NCI-H510A treated with DMSO at 0.1 percent for 48 hours (cell line): ENCODE data around the gene PAGE2.
"Not testable (repeated sequence)": the region's sequence is repeated elsewhere in the genome, so short reads cannot be mapped to it uniquely, and the experiment has no call there.

Source experiments
- DNase-seq: peaks from one replicate; lab custom pipeline; 2025; lab: John Stamatoyannopoulos, UW

The PAGE2 gene, protein sequence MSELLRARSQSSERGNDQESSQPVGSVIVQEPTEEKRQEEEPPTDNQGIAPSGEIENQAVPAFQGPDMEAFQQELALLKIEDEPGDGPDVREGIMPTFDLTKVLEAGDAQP

DNA sequence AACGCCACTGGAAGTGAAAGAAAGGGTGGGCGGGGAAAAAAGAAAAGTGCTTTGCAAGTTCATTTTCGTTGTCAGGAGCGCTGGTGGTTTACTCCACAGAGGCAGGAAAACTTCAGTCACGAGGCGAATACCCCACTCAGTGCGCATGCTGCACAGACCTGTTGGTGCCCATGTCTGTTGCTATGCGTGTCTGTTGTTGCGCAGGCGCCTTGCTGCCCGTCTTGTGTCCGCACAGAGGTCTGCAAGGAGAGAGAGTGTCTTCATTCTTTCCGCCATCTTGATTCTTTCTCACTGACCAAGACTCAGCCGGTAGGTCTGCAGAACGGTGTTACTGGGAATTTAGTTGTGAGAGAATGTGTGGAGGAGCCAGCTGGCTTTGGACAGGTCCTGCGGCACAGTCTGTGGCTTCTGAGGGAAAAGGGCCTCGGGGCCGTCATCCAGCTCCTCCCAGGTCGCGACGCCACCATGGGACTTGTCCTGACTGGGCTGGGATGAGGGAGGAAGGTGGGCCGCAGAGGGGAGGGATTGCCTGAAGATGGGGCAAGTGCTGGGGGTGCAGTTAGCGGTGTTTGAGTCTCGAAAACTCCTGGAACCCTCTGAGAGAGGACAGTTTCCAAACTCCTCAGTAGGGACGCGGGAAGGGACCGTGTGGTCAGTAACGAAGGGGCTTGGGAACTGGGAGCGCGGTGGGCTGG, at the start of gene PAGE2:
PAGE2 (plus strand) TSS at position 224 of the 695 bp plus-strand sequence. CDS start 1,003 bp downstream, outside the sequence.
- no peak for DNase-seq

DNA sequence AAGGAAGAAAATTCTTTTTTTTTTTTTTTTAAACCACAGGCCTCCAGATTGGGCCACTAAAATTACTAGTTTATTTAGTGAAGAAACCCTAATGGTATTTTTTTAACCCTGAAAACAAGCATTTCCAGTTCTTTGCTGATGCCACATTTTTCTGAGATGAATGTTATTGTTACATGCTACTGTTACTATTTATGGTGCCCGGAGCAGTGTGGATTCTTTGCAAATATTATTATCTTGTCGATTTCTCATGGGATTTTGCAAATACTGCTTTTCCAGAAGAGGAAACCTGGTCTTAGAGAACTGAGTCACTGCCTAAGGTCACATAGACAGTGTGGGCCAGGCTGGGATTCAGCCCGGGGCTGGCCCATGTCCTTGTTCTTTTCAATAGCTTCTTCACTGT, 49.3 kb upstream of the PAGE2 start:
- DNase-seq: no peak

DNA sequence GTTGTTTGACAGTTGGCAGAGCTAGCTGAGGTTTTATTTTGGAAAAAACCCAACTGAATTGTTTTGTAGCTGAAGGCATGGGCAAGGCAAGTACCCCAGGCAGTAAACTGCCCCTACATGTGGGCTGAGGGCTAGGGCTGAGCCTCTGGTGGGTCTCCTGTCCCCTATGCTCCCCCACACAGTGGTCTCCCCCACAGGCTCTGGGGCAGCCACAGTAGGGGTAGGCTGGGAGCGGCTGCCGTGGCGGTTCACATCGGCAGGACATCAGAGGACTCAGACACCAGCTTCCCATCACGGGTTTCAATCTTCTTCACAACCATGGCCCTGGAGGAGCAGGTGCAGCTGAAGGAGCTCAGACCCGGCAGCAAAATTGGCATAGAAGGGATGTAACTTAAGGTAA, 47.3 kb upstream of the PAGE2 start:
- DNase-seq: no peak

DNA sequence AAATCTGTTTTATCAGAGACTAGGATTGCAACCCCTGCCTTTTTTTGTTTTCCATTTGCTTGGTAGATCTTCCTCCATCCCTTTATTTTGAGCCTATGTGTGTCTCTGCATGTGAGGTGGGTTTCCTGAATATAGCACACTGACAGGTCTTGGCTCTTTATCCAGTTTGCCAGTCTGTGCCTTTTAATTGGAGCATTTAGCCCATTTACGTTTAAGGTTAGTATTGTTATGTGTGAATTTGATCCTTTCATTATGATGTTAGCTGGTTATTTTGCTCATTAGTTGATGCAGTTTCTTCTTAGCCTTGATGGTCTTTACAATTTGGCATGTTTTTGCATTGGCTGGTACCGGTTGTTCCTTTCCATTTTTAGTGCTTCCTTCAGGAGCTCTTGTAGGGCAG, 38.2 kb upstream of the PAGE2 start:
- DNase-seq: not testable (repeated sequence)

DNA sequence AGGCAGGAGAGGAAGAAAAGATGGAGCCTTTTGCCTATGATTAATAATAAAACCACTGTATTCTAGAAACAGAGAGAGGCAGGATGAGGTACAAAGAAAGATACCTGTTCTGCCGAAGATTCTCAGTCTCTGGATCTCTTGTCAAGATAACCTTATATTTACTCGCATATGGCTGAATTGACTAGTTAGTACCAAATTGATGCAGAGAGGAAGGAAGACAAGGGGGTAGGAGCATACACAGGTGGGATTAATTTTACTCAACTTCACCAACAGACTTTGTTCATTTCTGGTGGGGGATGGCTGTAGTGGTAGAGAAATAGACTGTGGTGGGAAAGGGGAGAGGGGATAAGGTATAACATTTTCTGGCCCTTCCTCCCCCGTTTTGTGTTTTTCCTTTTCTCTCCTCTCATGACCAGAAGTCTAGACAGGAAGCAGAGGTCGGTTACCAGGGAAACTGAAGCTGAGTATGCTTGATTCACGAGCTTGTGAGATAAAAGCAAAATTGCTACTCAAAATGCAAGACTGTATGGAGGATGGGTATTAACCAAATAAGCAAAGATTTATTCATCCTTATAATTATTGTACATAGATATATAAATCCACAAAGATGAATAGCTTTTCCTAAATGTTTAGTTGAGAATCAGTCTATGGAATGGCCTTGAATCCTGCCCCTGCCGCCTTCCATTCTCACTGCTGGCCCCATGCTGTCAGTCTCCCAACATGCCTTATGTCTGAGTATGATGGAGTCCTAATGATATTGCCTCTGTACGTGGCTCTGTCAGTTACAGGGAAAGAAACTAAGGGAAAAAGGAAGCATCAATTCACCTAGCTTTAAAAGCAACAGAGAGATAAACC, 31.8 kb upstream of the PAGE2 start:
- no peak for DNase-seq

DNA sequence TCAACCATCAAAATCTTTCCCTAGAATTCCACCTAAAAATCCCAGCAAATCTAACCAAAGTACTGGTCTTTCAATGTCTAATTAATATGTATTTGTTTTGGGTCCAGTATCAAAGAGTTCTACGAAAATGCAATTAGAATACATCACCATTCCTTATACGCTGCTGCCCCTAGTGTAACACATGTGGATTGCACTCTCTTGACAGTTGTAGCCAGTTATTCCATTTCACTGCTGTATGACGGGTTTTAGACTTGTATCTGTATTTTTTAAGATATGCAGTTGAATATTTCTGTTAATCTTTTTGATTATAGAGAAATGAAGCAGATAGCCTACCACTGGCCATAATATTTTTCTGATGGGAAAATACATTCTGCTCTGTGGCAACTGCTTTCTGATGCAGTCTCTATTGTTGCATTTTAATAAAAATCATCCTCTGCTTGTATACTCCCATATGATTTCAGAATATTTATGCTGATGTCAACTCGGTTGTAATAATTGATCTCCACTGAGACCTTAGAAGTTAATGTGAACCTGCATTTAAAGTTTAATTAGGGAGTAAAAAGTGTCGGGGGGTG, 31.1 kb upstream of the PAGE2 start:
- DNase-seq: peak; percentile 15

DNA sequence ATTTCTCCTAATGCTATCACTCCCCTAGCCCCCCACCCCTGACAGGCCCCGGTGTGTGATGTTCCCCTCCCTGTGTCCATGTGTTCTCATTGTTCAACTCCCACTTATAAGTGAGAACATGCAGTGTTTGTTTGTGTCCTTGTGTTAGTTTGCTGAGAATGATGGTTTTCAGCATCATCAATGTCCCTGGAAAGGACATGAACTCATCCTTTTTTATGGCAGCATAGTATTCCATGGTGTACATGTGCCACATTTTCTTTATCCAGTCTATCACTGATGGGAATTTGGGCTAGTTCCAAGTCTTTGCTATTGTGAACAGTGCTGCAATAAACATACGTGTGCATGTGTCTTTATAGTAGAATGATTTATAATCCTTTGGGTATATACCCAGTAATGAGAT, 21.6 kb upstream of the PAGE2 start:
- not testable (repeated sequence) for DNase-seq

DNA sequence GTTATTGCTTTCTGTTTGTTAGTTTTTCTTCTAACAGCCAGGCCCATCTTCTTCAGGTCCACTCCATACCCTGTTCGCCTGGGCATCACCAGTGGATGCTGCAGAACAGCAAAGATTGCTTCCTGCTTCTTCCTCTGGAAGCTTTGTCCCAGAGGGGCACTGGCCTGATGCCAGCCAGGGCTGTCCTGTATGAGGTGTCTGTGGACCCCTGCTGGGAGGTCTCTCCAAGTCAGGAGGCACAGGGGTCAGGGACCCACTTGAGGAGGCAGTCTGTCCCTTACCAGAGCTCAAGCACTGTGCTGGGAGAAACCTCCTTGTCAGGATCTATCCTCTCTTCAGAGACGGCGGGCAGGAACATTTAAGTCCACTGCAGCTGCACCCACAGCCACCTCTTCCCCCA, 16.5 kb upstream of the PAGE2 start:
- no peak for DNase-seq

DNA sequence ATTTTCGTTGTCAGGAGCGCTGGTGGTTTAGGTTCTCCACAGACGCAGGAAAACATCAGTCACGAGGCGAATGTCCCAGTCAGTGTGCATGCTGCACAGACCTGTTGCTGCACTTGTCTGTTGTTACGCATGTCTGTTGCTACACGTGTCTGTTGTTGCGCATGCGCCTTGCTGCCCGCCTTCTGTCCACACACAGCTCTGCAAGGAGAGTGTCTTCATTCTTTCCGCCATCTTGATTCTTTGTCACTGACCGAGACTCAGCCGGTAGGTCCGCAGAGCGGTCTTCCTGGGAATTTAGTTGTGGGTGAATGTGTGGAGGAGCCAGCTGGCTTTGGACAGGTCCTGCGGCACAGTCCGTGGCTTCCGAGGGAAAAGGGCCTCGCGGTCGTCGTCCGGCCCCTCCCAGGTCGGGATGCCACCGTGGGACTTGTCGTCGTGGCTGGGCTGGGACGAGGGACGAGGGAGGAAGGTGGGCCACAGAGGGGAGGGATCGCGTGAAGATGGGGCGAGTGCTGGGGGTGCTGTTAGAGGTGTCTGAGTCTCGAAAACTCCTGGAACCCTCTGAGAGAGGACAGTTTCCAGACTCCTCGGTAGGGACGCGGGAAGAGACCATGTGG, 13.9 kb upstream of the PAGE2 start, which contains the start of gene PAGE2B:
PAGE2B (plus strand) TSS at position 180 of the 617 bp plus-strand sequence. CDS start 1,012 bp downstream, outside the sequence.
- no peak for DNase-seq

DNA sequence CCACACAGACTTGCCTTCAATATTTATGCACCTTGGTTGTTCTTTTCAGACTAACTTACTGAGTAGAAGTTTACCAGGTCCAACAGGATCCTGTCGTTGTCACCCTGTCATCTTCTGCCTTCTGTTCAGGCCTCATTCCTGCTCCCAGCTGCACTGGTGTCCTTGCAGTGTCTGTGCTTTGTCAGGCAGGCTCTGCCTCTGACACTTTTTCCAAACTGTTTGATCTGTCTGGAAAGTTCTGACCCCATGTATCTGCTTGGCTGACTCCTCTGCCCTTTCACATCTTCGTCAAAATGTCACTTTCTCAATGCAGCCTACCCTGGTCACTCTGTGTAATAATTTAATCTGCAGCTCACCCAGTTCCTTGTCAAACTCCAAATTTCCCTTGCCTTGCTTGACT, 9.9 kb downstream of the PAGE2 start:
- DNase-seq: no peak

DNA sequence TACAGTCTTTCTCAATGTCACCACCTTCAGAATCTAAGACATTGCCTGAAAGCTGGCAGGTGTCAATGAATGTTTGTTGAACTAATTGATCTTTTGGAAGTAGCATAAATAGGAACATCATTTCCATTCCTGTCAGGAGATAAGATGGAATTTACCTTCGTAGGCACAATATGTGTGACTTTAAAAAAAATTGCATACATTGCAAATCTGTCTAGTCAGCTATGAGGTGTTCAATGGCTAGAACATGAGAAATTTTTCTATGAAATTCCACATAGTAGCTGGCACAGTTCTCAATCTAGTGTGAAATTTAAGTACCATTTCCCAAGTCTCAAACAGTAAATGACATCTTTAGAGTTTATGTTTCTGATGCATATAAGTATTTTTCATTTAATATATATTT, 10.3 kb downstream of the PAGE2 start:
- no peak for DNase-seq

DNA sequence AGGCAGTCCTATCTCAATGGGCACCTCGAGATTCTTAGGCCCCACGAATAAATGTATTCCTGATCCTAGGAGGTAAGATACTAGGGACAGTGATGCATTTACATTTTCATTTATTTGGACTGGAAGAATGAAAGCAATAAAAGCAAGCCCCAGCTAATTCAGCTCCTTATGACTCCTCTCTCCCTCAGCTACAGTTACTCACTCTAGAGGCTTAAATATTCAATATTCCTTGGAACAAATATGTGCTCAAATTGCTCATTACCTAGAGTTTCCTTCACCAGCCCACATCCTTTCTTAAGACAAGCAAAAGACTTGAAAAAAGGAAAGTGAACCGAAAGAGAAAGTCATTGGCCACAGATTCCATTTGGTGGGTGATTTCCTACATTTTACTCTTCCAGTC, 13.9 kb downstream of the PAGE2 start:
- DNase-seq: no peak

DNA sequence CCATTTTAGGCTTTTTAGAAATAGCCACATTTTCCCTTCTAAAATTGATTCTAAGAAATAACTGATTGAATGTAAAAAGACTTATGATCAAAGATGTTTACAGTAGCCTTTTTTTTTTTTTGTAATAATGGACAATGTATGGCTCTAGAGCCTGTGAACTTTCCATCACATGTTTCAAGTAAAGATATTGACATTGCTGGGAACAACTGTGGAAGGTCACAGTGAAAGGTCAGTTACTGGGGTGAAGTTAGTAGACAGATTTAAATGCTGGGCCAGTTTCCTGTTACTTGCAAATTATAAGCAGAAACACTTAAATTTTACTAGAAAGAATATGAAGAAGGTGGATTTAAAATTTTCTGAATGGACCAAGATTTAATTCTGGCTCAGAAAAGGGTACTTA, 18.4 kb downstream of the PAGE2 start:
- DNase-seq: no peak

DNA sequence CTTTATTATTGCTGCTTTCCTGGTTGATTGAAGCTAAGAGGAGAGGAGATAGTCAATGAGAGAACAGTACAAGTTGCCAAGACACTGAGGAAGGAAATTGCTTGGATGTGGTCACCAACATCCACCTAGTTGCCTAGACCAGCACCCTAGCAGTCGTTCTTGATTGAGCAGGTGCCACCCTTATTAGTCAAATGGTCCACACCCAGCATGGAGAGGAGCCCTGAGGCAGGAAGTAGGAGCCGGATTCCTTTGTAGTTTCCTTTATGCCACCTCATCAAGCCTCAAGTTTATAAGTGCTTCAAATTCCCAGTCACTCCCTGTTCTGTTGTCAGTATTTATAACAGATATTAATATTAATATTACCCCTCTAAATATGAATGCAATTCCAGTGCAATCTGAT, 19.1 kb downstream of the PAGE2 start:
- DNase-seq: no peak

DNA sequence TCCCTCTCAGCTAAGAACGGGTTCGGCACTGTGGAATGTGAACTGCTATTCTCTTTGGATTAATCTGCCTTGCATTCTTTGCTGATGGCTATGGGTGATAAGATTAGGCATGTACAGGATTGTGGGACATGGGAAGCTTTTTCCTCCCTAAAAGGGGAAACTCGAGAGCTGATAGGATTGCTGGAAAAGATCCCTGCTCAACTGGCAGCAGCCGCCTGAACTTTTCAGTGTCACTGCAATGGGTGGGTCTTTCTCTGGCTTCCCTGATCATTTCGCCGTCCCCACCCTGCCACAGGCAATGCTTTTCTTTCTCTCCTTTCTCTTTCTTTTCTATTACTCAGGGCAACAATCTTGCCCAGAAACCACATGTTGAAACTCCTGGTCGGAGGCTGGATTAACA, 20.5 kb downstream of the PAGE2 start:
- no peak for DNase-seq

DNA sequence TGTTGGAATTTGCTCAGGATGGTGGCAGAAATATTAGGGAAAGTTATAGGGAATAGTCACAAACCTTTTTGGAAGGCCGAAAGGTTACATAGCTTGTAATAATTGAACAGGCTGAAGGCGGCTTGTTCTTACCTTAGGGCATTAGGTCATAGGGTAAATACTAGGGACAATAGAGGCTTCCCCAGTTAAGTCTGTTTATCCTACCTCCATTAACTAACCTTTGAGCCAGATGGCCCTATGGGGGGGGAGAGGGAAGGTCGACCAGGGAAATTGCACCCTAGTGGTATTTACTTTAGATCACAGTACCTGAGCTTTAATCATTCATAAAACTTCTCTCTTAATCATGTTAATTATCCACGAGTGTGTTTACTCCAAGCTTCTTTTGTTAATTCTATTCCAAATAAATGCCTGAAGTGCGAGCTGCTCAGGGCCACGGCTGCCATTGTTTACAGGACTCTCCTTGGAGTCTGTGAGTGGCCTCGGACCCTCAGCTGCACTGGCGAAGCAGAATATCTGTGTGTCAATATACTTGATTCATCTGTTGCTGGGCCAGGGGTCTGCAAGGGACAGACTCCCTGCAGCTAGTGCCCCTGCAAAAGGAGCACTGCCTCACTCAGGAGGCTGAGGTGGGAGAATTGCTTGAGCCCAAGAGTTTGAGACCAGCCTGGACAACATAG, 22.9 kb downstream of the PAGE2 start:
- DNase-seq: no peak

DNA sequence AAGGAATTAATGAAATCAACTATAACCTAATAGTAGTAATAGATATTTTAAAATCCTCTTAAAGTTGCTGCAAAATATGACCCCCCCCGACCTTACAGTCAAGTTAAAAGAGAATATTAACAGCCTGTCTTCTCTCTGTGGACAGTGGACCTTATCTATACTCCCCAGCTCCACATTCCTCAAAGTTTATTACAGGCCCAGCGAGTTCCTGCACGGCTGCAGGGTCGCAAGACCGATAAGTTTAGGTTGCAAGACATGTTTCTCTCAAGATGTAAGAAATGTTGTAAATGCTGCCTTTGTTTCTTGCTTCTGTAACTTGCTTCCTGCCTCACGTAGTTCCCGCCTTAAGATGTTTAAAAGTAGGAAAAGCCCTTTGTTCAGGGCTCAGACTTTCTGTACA, 27.8 kb downstream of the PAGE2 start:
- DNase-seq: not testable (repeated sequence)

DNA sequence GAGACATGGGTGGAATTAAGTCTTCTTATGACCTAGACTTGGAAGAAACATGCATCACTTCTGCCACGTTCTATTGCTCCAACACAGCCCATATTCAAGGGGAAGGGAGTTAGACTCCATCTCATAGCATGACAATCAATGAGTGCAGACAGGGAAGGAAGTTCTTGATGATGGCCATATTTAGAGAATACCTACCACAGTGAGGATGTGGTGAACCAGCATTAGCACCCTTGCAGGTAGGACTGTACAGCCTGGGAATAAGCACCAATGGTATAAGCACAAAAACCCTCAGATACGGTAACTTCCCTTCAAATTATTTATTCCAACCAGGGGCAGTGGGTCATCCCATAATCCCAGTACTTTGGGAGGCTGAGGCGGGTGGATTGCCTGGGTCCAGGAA, 29.8 kb downstream of the PAGE2 start:
- DNase-seq: no peak

DNA sequence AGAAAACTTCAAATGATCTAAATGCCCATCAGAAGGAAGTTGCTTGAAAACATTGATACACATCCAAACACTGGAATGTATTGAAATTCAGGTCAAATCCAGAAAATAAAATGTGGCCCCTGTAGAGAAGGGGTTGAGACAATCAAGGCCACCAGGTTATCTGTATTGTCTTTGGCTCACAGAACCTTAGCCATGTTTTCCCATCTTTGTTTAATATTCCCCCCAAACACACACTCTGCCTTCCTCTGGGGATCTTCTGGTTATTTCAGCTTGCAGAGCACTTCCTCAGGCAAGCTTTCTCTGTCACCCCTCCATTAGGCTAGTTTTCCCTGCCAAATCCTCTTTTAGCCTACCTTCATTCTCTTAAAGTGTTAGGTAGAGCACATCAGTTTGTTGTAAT, 30.5 kb downstream of the PAGE2 start:
- DNase-seq: no peak

DNA sequence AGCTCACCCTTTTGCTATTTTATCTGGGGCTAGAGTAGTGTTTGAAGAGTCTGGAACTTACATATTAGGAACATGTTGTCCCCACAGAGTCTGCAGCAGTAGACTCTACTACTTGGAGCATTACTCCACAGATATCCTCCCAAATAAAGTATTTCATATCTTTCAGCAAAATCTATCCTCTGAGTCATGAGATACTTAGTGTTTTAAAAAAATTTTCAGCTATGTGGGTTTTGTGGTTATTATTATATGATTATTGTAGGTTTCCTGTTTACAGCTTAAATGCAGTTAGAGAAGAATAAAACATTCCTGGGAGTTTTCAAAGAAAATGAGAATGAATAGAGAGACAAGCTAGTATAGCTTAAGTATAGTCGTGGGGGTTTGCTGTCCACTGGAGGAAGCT, 30.9 kb downstream of the PAGE2 start:
- DNase-seq: no peak

DNA sequence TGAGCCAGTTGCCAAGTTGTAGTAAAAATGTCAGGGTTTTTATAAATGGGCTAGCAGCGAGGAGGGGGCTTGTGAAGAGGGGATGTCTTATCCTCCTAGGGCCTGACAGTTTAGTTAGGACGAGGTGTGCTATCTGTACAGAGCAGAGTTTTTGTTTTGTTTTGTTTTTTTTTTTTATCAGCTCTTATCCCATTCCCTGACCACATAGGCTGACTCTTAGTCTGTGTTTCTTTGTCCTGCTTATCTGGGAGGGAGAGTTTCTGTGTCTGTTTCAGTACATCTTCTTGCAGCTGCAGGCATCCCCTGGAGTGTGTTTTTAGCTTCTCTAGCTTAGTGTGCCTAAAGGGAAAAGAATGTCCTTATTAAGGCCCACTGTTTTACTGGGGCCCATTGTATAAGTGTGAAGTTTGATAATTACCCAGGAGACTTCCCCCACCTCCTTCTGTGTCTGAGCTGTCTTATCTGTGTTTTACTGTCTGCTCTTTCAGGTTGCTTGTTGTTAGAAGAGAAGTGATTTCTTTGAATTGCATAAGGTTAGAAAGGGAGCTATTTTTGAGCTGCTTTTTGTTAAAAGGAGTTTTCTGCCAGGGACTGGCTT, 32.0 kb downstream of the PAGE2 start:
- DNase-seq: no peak
